ENCODE results near the gene SLC6A15.

SLC6A15 gene

GRCh38 chr12:84911271-84912197 is 1.1 kb downstream of the SLC6A15 start:
- no peak for TF ChIP-seq CTCF (IDR thresholded peaks at IDR 0.05; ENCODE audit: low read depth, low read length)
- H3K4me3 ChIP-seq (ENCODE audit: low read depth, low read length) = peak overlapping the region; percentile 71
- peak; percentile 85 for DNase-seq (ENCODE audit: low read depth, low spot score)
- in situ Hi-C loops (cut with HindIII; ENCODE audit: low sequenced_read_pairs) = no loop called here

DNA sequence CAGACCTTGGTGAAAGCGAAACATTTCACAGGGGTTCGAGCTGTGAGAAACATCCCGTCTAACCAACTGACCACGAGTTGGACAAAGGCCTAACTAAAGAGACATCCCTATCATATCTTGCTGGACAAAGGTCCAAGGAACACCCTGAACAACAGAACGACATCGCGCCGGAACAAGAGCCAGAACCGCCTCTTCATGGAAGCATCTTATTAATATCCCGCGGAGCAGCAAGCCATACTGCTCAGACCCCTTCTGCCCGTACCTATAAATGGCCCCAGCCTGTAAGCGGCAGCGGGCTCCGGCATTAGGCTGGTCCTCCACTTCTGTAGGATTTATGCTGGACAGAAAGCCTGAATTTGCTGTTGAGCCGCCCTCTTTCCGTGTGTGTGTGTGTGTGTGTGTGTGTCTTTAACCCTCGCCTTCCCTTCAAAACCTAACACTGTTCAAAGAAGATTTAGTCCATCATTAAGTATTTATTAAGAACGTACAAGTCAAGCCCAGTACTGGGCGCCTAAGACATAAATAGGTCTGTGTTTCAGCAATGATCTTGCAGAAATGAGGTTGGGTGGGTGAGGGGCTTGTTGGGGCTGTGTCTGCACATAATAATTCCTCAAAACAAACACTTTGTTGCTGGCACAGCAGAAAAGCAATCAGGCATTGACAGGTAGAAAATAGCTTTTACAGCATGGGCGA is 1.9 kb downstream of the SLC6A15 start:
- no peak for TF ChIP-seq CTCF (IDR thresholded peaks at IDR 0.05; ENCODE audit: low read depth, low read length)
- peak overlapping the region; percentile 71 for H3K4me3 ChIP-seq (ENCODE audit: low read depth, low read length)
- in situ Hi-C loops (cut with HindIII; ENCODE audit: low sequenced_read_pairs) = no loop called here
- DNase-seq (ENCODE audit: low read depth, low spot score) = peak; percentile 63

DNA sequence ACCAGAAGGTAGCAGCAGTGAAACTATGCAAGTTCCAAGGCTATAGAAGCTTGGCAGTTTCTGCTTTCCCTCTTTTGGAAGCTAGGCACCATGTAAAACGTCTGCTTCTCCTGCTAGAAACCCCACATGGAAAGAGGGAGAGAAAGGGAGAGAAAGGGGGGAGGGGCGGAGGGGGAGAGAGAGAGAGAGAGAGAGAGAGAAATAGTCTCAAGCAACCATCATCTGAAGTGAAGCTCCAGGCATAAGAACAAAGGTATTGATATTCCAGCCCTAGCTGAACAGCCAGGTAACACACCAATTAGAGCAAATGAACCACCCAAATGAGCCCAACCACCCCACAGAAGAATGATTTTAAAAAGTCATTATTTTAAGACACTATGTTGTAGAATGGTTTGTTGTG is 8.5 kb downstream of the SLC6A15 start:
- no peak overlapping the region for H3K4me3 ChIP-seq (ENCODE audit: low read depth, low read length)
- TF ChIP-seq CTCF (IDR thresholded peaks at IDR 0.05; ENCODE audit: low read depth, low read length) = no peak
- no peak for DNase-seq (ENCODE audit: low read depth, low spot score)
- in situ Hi-C loops (cut with HindIII; ENCODE audit: low sequenced_read_pairs) = no loop called here

- H3K4me3 ChIP-seq (ENCODE audit: low read depth, low read length) = no peak overlapping the region
- TF ChIP-seq CTCF (IDR thresholded peaks at IDR 0.05; ENCODE audit: low read depth, low read length) = no peak
- in situ Hi-C loops (cut with HindIII; ENCODE audit: low sequenced_read_pairs) = no loop called here
- DNase-seq (ENCODE audit: low read depth, low spot score) = peak; percentile 18
Measured at GRCh38 chr12:84891106-84891838, 21.3 kb downstream of the SLC6A15 start.

DNA sequence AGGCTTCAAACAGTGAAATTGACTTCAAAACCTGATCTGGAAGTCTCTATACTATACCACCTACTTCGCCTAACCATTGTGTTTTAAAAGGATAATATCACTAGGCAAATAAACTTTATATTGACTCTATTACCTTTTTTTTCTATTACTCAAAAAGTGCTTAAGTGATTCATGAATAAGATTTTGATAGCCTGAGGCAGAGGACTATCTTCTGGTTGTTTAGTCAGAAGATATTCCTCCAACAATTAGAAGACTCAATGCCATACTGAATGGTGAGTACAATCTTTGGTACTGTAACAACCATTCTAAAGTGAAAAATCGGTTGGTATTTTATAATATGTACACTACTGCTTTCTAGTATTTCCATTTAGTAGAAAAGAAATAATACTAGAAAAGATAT is 22.8 kb downstream of the SLC6A15 start:
- no peak for TF ChIP-seq CTCF (IDR thresholded peaks at IDR 0.05; ENCODE audit: low read depth, low read length)
- in situ Hi-C loops (cut with HindIII; ENCODE audit: low sequenced_read_pairs) = no loop called here
- no peak overlapping the region for H3K4me3 ChIP-seq (ENCODE audit: low read depth, low read length)
- no peak for DNase-seq (ENCODE audit: low read depth, low spot score)

GRCh38 chr12:84888861-84889260 is 23.7 kb downstream of the SLC6A15 start:
- no peak overlapping the region for H3K4me3 ChIP-seq (ENCODE audit: low read depth, low read length)
- in situ Hi-C loops (cut with HindIII; ENCODE audit: low sequenced_read_pairs) = no loop called here
- TF ChIP-seq CTCF (IDR thresholded peaks at IDR 0.05; ENCODE audit: low read depth, low read length) = no peak

More at GRCh38 chr12:84888861-84889260, 23.7 kb downstream of the SLC6A15 start:
- no peak for DNase-seq (ENCODE audit: low read depth, low spot score)

All from astrocyte of the spinal cord (primary cell).